Measurements from ENCODE around the gene TXNL1. TPM values are rescaled to one million over a fixed set of nuclear protein-coding genes. Genes with fewer than 3 reads are reported as not detected.

Gene TXNL1
- total RNA-seq, 1 donor from 2014 or later, result 51.4 TPM

DNA sequence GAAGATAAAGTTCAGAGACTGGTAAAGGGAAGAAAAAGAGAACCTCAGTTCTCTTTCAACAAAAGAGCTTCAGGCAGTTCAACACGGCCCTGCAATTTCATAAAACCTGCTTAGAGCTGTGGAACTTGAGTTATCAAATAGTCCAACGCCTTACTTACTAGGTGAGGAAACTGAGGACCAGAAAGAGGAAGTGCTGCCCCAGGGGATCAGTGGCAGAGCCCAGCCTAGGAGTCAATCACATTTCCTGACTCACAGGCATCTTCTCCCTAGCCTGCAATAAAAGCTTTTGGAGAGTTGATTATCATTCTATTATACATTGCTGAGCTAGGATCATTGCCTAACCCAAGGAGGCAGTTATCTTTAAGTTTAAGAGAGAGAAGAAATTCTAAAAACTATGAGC, 77.4 kb downstream of the TXNL1 start:
- TF ChIP-seq, protein P1, sequence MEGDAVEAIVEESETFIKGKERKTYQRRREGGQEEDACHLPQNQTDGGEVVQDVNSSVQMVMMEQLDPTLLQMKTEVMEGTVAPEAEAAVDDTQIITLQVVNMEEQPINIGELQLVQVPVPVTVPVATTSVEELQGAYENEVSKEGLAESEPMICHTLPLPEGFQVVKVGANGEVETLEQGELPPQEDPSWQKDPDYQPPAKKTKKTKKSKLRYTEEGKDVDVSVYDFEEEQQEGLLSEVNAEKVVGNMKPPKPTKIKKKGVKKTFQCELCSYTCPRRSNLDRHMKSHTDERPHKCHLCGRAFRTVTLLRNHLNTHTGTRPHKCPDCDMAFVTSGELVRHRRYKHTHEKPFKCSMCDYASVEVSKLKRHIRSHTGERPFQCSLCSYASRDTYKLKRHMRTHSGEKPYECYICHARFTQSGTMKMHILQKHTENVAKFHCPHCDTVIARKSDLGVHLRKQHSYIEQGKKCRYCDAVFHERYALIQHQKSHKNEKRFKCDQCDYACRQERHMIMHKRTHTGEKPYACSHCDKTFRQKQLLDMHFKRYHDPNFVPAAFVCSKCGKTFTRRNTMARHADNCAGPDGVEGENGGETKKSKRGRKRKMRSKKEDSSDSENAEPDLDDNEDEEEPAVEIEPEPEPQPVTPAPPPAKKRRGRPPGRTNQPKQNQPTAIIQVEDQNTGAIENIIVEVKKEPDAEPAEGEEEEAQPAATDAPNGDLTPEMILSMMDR (conservative IDR thresholded peaks at IDR 0.05; ENCODE audit: low read depth, low read length), result no peak
- DNase-seq (ENCODE audit: low read depth), result no peak
- H3K4me3 ChIP-seq (ENCODE audit: low read depth, low read length), result no peak overlapping the region

DNA sequence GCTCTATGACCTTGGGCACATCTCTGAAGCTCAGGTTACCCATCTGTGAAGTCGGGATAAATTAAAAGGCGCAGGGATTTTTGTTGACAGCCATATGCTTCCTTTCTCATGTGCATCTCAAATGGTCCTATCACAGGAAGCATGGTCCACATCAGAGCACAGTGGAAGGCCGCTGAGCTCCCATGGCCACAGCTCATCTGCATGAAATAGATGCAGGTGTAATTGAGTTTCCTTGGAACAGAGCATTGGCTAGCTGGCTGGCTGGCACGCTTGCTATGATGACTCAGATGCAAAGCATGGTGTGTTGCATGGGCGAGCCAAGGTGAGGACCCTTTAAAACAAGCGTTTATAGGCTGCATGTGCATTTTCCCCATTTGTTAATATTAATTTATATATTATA, 79.3 kb downstream of the TXNL1 start:
- DNase-seq (ENCODE audit: low read depth), result no peak
- TF ChIP-seq, protein P1 (conservative IDR thresholded peaks at IDR 0.05; ENCODE audit: low read depth, low read length), result no peak
- H3K4me3 ChIP-seq (ENCODE audit: low read depth, low read length), result no peak overlapping the region

DNA sequence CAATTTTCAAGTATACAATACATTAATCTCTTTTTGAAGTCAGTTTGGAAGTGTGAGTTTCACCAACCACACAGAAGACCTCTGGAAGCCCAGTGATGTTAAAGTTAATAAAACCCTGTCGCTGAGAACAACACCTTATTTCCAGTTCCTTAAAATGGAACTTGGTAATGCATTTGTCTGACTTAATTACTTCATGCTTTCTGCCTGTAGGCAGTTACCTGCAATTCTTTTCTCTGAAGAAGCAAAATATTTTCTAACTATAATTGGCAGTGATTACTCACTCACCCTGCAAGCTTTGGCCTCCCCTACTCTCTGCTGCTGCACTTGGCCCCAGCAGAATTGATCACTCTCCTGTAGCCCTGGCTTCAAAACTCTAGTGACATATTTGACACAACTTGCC, 81.5 kb downstream of the TXNL1 start:
- DNase-seq (ENCODE audit: low read depth), result no peak
- TF ChIP-seq, protein P1 (conservative IDR thresholded peaks at IDR 0.05; ENCODE audit: low read depth, low read length), result no peak

DNA sequence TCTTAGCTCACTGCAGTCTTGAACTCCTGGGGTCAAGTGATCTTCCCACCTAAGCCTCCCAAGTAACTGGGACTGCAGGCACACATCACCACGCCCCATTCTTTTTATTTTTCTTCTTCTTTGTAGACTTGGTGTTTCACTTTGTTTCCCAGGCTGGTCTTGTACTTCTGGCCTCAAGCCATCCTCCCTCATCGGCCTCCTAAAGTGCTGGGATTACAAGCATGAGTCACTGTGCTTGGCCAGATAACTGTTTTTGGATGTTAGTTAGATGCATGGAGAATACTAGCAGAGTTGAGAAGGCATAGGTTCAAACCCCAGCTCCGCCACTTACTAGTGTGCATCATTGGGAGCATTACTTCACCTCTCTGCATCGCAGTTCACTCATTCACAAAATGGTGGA, 88.3 kb downstream of the TXNL1 start:
- TF ChIP-seq, protein P1 (conservative IDR thresholded peaks at IDR 0.05; ENCODE audit: low read depth, low read length), result no peak
- no peak for DNase-seq (ENCODE audit: low read depth)
- H3K4me3 ChIP-seq (ENCODE audit: low read depth, low read length), result no peak overlapping the region

More for the DNA sequence above, 81.5 kb downstream of the TXNL1 start:
- no peak overlapping the region for H3K4me3 ChIP-seq (ENCODE audit: low read depth, low read length)

Other genes with a start within 250 kb of the TXNL1 start
- 6.8 and 8.2 TPM in 2 replicates for gene WDR7, start 12.8 kb upstream of the TXNL1 start, total RNA-seq

Data from epithelial cell of proximal tubule (primary cell).